NCI-H2081 treated with DMSO at 0.1 percent for 48 hours (cell line): ENCODE measurements around the gene SFMBT2.

Source experiments
- DNase-seq: peaks from one replicate; lab custom pipeline; 2025; lab: John Stamatoyannopoulos, UW

SFMBT2 gene

GRCh38 chr10:7136016-7136415 lies 274.8 kb downstream of the SFMBT2 start:
- no peak for DNase-seq

DNA sequence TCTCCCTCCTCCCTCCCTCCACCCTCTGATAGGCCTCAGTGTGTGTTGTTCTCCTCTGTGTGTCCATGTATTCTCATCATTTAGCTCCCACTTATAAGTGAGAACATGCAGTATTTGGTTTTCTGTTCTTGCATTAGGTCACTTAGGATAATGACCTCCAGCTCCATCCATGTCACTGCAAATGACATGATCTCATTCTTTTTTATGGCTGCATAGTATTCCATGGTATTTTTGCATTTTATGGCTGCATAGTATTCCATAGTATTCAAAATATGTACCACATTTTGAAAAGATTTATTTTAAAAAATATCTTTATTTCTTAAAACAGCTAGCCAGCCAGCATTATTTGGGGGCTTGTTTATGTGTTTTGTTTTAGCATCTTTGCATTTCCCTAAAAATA lies 275.6 kb downstream of the SFMBT2 start:
- no peak for DNase-seq

- DNase-seq: no peak
These were observed 276.4 kb downstream of the SFMBT2 start for GRCh38 chr10:7134448-7134847.

- no peak for DNase-seq
These were observed 276.9 kb downstream of the SFMBT2 start for GRCh38 chr10:7133958-7134357.

- DNase-seq: no peak
These were observed 277.6 kb downstream of the SFMBT2 start for GRCh38 chr10:7133278-7133677.

- no peak for DNase-seq
These were observed 280.5 kb downstream of the SFMBT2 start for GRCh38 chr10:7130191-7130911.

- no peak for DNase-seq
These were observed 287.1 kb downstream of the SFMBT2 start for GRCh38 chr10:7123774-7124173.

GRCh38 chr10:7122561-7122960 lies 288.3 kb downstream of the SFMBT2 start:
- no peak for DNase-seq

DNA sequence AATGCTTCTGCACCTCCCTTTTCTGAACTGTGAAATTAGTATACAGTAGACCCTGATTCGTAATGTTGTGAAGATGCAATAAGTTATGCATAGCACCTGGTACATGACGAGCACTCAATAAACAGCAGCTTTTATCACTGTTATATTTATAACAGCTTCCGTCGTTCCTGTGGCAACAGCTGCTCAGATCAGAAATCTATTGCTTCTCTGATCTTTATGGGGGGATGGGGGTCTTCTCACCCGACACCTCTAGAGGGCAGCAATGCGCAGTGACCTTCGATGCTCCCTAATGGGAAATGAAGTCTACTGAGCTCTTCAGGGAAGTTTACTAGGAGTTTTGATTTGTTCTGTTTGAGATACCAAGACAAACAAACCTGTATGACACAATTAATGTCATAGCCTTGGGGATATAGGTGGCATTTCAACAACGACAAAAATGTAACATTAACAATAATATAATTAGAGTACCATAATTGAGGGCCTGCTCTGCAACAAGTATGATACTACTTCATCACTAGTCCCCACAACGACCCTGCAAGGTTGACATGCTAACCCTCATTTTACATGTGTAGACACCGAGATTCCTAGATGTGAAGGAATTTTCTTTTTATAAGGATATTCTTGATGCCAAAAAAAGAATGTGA lies 289.6 kb downstream of the SFMBT2 start:
- no peak for DNase-seq

GRCh38 chr10:7119325-7120015 lies 291.4 kb downstream of the SFMBT2 start:
- DNase-seq: no peak

DNA sequence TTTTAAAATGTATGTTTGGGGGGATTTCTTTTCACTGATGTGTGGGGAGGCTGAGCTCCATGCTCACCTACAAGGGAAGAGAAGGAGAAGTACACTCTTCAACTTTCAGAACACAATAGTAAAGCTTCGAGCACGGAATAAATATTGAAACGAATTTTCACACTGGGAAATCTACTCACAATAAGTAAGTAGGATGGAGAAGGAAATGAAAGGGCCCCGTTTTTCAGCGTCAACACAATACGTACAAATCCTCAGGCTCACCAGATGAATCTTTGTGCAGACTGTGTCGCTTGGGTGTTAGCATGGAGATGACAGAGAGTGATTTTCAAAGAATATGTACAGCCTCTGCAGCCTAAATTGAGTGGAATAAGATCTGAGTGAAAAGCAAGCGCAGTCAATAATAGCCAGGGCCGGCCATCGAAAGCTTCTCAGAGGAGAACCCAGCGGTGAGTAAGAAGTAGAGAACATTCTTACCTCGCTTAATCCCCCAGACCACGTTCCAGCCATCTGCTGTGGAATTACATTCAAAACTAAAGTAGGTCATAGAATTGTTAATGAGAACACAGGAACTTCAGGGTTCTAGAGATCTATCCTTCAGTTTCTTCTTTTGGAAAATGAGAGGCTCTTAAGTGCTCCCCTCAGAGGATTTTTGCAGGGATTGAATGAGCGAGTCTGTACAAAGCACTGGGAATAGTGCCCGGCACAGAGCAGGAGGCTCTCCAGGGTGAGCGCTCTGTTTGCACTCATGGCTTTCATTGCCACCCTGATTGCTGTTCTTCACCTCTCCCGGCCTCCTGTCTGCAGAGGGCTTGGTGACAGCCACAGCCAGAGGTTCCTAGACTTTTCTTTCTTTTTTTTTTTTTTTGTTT lies 292.8 kb downstream of the SFMBT2 start:
- DNase-seq: no peak

DNA sequence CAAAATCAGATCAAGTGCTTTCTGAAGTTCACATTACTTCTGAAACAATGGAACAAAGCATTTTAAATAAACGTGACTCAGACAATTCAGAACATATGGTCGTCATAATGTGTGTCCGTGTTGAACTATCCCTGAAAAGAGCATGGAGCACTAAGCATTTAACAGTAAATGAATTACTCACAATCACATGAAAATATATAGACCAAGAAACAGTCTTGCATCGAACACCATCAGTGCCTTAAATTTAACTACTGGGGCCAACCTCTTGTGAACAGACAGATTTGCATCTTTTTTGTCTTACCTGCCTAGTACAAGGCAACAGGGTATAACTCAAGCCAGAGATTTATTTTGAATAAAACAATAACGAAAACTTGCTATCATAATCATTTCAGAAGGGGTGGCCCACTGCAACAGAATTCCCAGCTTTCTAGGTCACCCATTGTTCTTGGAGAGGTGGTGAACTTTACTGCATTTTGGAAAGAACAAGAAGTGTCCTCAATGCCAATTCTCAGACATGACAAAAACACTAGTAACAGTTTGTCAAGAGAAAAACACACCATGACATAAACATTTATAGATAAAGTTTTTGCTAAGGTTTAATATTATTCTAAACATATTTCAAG lies 293.5 kb downstream of the SFMBT2 start:
- no peak for DNase-seq

DNA sequence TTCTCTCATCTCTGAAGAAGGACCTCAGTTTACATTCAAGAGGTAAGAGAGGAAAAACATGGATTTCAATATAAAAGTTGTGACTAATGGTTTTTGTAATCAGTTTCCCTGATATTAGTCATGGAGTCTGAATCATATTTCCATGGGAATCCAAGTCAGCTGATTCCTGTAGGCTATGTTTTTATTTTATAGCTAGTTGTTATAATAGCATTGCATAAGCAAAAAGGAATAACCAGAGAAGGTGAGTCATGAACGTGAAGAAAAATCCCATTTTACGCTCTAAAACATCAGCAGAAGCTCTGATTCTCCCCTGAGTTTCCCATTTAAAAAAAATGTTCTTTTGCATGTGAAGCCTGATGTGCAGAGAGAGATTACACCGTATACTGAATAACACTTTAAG lies 299.3 kb downstream of the SFMBT2 start:
- DNase-seq: no peak

- no peak for DNase-seq
These were observed 299.7 kb downstream of the SFMBT2 start for GRCh38 chr10:7111089-7111488.
